T-helper 1 cell treated with Interleukin-12 subunit alpha and Interleukin-12 subunit beta and Interleukin-4 antibody, amounts not matched to agents 30 μg/mL and 1 μg/mL, for 36 hours (primary cell): ENCODE data around the gene TRAFD1.

Experiments
- H3K27ac Mint-ChIP-seq: one replicate; pipeline ENCODE4 v1.8.0; 2021; ENCODE audit warnings: mild to moderate bottlenecking, mixed read lengths
- H3K27me3 Mint-ChIP-seq: one replicate; pipeline ENCODE4 v1.8.0; 2021; ENCODE audit warnings: low read depth, mixed read lengths
- H3K36me3 Mint-ChIP-seq: one replicate; pipeline ENCODE4 v1.8.0; 2021; ENCODE audit warnings: low read depth, mixed read lengths
- H3K4me1 Mint-ChIP-seq: one replicate; pipeline ENCODE4 v1.8.0; 2021; ENCODE audit warnings: low read depth, mixed read lengths
- H3K4me3 Mint-ChIP-seq: one replicate; pipeline ENCODE4 v1.8.0; 2021; ENCODE audit warnings: mild to moderate bottlenecking, moderate library complexity, mixed read lengths
- H3K9me3 Mint-ChIP-seq: one replicate; pipeline ENCODE4 v1.8.0; 2021; ENCODE audit warnings: mixed read lengths

The TRAFD1 gene

GRCh38 chr12:112161711-112162110, 36.4 kb downstream of the TRAFD1 start:
- H3K36me3 Mint-ChIP-seq, result peaks cover 45% of the 10 kb centered on the region
- peaks cover 27% of the 10 kb centered on the region for H3K4me1 Mint-ChIP-seq
- H3K4me3 Mint-ChIP-seq, result no peak overlapping the region
- no peaks in the 10 kb centered on the region for H3K27me3 Mint-ChIP-seq
- H3K27ac Mint-ChIP-seq, result peak overlapping the region; percentile 68
- H3K9me3 Mint-ChIP-seq, result peaks cover 16% of the 10 kb centered on the region

- Mint-ChIP-seq H3K36me3 (peaks cover 39% of the 10 kb centered on the region), H3K27ac (no peak overlapping the region), H3K4me3 (no peak overlapping the region), H3K27me3 (no peaks in the 10 kb centered on the region), H3K9me3 (peaks cover 11% of the 10 kb centered on the region), H3K4me1 (peaks cover 24% of the 10 kb centered on the region)
Observed at GRCh38 chr12:112162241-112162790, 37.0 kb downstream of the TRAFD1 start.

- H3K9me3 Mint-ChIP-seq, result peaks cover 4% of the 10 kb centered on the region
- no peak overlapping the region for H3K4me3 Mint-ChIP-seq
- H3K4me1 Mint-ChIP-seq, result peaks cover 18% of the 10 kb centered on the region
- no peak overlapping the region for H3K27ac Mint-ChIP-seq
- H3K36me3 Mint-ChIP-seq, result peaks cover 32% of the 10 kb centered on the region
- H3K27me3 Mint-ChIP-seq, result no peaks in the 10 kb centered on the region
Observed at GRCh38 chr12:112163056-112163455, 37.7 kb downstream of the TRAFD1 start.

GRCh38 chr12:112163471-112163991, 38.2 kb downstream of the TRAFD1 start:
- H3K36me3 Mint-ChIP-seq, result peaks cover 27% of the 10 kb centered on the region
- no peak overlapping the region for H3K4me3 Mint-ChIP-seq
- no peaks in the 10 kb centered on the region for H3K9me3 Mint-ChIP-seq
- H3K4me1 Mint-ChIP-seq, result peaks cover 13% of the 10 kb centered on the region
- no peak overlapping the region for H3K27ac Mint-ChIP-seq
- no peaks in the 10 kb centered on the region for H3K27me3 Mint-ChIP-seq

GRCh38 chr12:112164011-112164660, 38.8 kb downstream of the TRAFD1 start:
- H3K4me1 Mint-ChIP-seq, result peaks cover 7% of the 10 kb centered on the region
- no peaks in the 10 kb centered on the region for H3K9me3 Mint-ChIP-seq
- peaks cover 21% of the 10 kb centered on the region for H3K36me3 Mint-ChIP-seq
- no peak overlapping the region for H3K4me3 Mint-ChIP-seq
- no peaks in the 10 kb centered on the region for H3K27me3 Mint-ChIP-seq
- no peak overlapping the region for H3K27ac Mint-ChIP-seq

- Mint-ChIP-seq H3K27ac (no peak overlapping the region), H3K4me3 (no peak overlapping the region), H3K4me1 (peaks cover 4% of the 10 kb centered on the region), H3K9me3 (no peaks in the 10 kb centered on the region), H3K36me3 (peaks cover 19% of the 10 kb centered on the region), H3K27me3 (no peaks in the 10 kb centered on the region)
Observed at GRCh38 chr12:112165624-112166023, 40.3 kb downstream of the TRAFD1 start.

- no peak overlapping the region for H3K4me3 Mint-ChIP-seq
- H3K4me1 Mint-ChIP-seq, result peaks cover 2% of the 10 kb centered on the region
- H3K36me3 Mint-ChIP-seq, result peaks cover 16% of the 10 kb centered on the region
- no peaks in the 10 kb centered on the region for H3K9me3 Mint-ChIP-seq
- no peak overlapping the region for H3K27ac Mint-ChIP-seq
- H3K27me3 Mint-ChIP-seq, result no peaks in the 10 kb centered on the region
Observed at GRCh38 chr12:112166051-112167015, 41.0 kb downstream of the TRAFD1 start.

GRCh38 chr12:112167031-112167461, 41.7 kb downstream of the TRAFD1 start:
- H3K4me1 Mint-ChIP-seq, result no peaks in the 10 kb centered on the region
- H3K27ac Mint-ChIP-seq, result no peak overlapping the region
- peaks cover 13% of the 10 kb centered on the region for H3K36me3 Mint-ChIP-seq

GRCh38 chr12:112167718-112168525, 42.6 kb downstream of the TRAFD1 start:
- Mint-ChIP-seq H3K27ac (no peak overlapping the region), H3K4me3 (no peak overlapping the region), H3K27me3 (no peaks in the 10 kb centered on the region), H3K4me1 (no peaks in the 10 kb centered on the region), H3K36me3 (peaks cover 15% of the 10 kb centered on the region), H3K9me3 (no peaks in the 10 kb centered on the region)

More at GRCh38 chr12:112167031-112167461, 41.7 kb downstream of the TRAFD1 start:
- H3K9me3 Mint-ChIP-seq, result no peaks in the 10 kb centered on the region
- H3K4me3 Mint-ChIP-seq, result no peak overlapping the region
- H3K27me3 Mint-ChIP-seq, result no peaks in the 10 kb centered on the region

GRCh38 chr12:112168561-112168971, 43.2 kb downstream of the TRAFD1 start:
- Mint-ChIP-seq H3K4me3 (no peak overlapping the region), H3K27ac (no peak overlapping the region), H3K36me3 (peaks cover 14% of the 10 kb centered on the region), H3K9me3 (no peaks in the 10 kb centered on the region), H3K4me1 (no peaks in the 10 kb centered on the region), H3K27me3 (no peaks in the 10 kb centered on the region)

GRCh38 chr12:112169161-112169872, 44.0 kb downstream of the TRAFD1 start:
- Mint-ChIP-seq H3K27ac (peak overlapping the region; percentile 43), H3K27me3 (no peaks in the 10 kb centered on the region), H3K9me3 (no peaks in the 10 kb centered on the region), H3K4me1 (no peaks in the 10 kb centered on the region), H3K36me3 (peaks cover 14% of the 10 kb centered on the region), H3K4me3 (no peak overlapping the region)

- Mint-ChIP-seq H3K4me3 (no peak overlapping the region), H3K27me3 (no peaks in the 10 kb centered on the region), H3K27ac (peak overlapping the region; percentile 43), H3K9me3 (no peaks in the 10 kb centered on the region), H3K4me1 (no peaks in the 10 kb centered on the region), H3K36me3 (peaks cover 16% of the 10 kb centered on the region)
Observed at GRCh38 chr12:112169966-112170365, 44.6 kb downstream of the TRAFD1 start.

GRCh38 chr12:112170376-112170775, 45.0 kb downstream of the TRAFD1 start:
- Mint-ChIP-seq H3K4me3 (no peak overlapping the region), H3K27ac (peak overlapping the region; percentile 43), H3K36me3 (peaks cover 20% of the 10 kb centered on the region), H3K4me1 (no peaks in the 10 kb centered on the region), H3K9me3 (no peaks in the 10 kb centered on the region), H3K27me3 (no peaks in the 10 kb centered on the region)
